ENCODE results near the gene PKP3. TPM values are rescaled to one million over a fixed set of nuclear protein-coding genes. Genes with fewer than 3 reads are reported as not detected.

Gene PKP3
- total and polyA plus RNA-seq, 9 of the 15 experiments (the other 6 are each of a cell fraction or from before 2014, with no cell fraction given) = 0.11 to 110 (median 30.7) TPM

DNA sequence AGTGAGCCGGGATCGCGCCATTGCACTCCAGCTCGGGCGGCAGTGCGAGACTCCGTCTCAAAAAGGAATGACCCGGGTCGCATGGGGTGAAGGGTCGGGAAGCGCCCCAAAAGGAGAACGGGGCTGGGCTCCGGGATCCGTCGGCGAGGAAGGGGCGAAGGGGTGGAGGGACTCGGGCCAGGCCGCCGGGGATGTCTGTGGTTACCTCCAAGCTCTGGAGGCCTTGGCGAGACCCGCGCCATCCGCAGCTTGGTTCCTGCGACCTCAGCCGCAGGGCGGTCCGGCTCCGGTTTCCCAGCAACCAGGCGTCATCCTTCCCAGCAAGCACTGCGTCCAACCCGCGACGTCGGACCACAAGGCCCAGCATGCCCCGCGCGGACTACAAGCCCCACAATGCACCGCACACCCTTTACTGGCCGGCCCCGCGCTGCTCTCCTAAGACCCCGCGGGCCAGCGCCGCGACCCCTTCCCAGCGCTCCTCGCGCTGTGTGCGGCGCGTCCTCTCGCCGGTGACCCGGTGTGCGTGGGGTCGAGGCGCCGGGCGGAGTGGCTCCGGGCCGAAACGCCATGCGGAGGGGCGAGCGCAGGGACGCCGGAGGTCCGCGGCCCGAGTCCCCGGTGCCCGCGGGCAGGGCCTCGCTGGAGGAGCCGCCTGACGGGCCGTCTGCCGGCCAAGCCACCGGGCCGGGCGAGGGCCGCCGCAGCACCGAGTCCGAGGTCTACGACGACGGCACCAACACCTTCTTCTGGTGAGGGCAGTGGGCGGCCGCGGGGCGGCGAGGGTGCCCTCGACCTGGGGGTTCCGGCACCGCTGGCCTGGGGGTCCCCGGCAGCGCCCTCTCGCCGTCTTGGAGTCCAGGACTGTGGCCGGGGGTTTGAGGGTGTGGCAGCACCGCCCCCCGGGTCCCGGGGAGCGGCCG, 56.1 kb downstream of the PKP3 start, which contains the start of gene PTDSS2 (continued):
- TF ChIP-seq TFAM (CRISPR knock-in tag; conservative IDR thresholded peaks at IDR 0.05) (no peak), ELF1 (tag; IDR thresholded peaks at IDR 0.05) (no peak), PRMT5 (CRISPR knock-in tag; IDR thresholded peaks at IDR 0.05) (no peak), EP400 (IDR thresholded peaks at IDR 0.05) (peak; percentile 45; the same call in 1 of the 2 replicates), ZKSCAN1 (IDR thresholded peaks at IDR 0.05; ENCODE audit: low read depth, low read length) (no peak), ZNF174 (CRISPR knock-in tag; IDR thresholded peaks at IDR 0.05) (no peak), ZNF184 (CRISPR knock-in tag; IDR thresholded peaks at IDR 0.05) (no peak), ASH1L (IDR thresholded peaks at IDR 0.05; ENCODE audit: borderline replicate concordance, low read depth, partially characterized antibody) (no peak), POLR2H (tag; IDR thresholded peaks at IDR 0.05; ENCODE audit: low read depth) (no peak; the same call in 1 of the 2 replicates), RUNX1 (IDR thresholded peaks at IDR 0.05; ENCODE audit: low read depth) (no peak), MBD2 (IDR thresholded peaks at IDR 0.05; ENCODE audit: borderline replicate concordance, low read depth) (peak; percentile 77), CBX8 (IDR thresholded peaks at IDR 0.05; ENCODE audit: borderline replicate concordance, extremely low read depth, low read depth, low read length, poor library complexity, severe bottlenecking) (no peak), SNIP1 (IDR thresholded peaks at IDR 0.05; ENCODE audit: low read depth) (no peak), ZFPM2 (CRISPR knock-in tag; IDR thresholded peaks at IDR 0.05) (0 out of 2 replicates have a peak, but pooled peaks have one; percentile 17)
- TF ChIP-seq, protein P1, sequence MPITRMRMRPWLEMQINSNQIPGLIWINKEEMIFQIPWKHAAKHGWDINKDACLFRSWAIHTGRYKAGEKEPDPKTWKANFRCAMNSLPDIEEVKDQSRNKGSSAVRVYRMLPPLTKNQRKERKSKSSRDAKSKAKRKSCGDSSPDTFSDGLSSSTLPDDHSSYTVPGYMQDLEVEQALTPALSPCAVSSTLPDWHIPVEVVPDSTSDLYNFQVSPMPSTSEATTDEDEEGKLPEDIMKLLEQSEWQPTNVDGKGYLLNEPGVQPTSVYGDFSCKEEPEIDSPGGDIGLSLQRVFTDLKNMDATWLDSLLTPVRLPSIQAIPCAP (CRISPR knock-in tag; IDR thresholded peaks at IDR 0.05; ENCODE audit: borderline replicate concordance) = no peak
- TF ChIP-seq, protein P2, sequence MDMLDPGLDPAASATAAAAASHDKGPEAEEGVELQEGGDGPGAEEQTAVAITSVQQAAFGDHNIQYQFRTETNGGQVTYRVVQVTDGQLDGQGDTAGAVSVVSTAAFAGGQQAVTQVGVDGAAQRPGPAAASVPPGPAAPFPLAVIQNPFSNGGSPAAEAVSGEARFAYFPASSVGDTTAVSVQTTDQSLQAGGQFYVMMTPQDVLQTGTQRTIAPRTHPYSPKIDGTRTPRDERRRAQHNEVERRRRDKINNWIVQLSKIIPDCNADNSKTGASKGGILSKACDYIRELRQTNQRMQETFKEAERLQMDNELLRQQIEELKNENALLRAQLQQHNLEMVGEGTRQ (CRISPR knock-in tag; IDR thresholded peaks at IDR 0.05) = no peak
- TF ChIP-seq, protein P3, sequence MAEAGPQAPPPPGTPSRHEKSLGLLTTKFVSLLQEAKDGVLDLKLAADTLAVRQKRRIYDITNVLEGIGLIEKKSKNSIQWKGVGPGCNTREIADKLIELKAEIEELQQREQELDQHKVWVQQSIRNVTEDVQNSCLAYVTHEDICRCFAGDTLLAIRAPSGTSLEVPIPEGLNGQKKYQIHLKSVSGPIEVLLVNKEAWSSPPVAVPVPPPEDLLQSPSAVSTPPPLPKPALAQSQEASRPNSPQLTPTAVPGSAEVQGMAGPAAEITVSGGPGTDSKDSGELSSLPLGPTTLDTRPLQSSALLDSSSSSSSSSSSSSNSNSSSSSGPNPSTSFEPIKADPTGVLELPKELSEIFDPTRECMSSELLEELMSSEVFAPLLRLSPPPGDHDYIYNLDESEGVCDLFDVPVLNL (CRISPR knock-in tag; IDR thresholded peaks at IDR 0.05; ENCODE audit: low read depth) = no peak

Data from K562 (cell line).